ENCODE measurements around the gene DLGAP1. TPM values are rescaled to one million over a fixed set of nuclear protein-coding genes. Genes with fewer than 3 reads are reported as not detected.

DLGAP1 gene
- total RNA-seq, 2 experiments from 2014 or later = 0.31 to 0.36 TPM

- DNase-seq = peak in 6 of 14 experiments; percentile 8 to 79 (median 28)
- intact Hi-C loops (cut with DNase I, micrococcal nuclease) = loop anchor here in 1 of 2 experiments (10.0 kb wide), 1 partner anchor 524 kb away; no protein-coding TSS in a partner anchor
- H3K4me3 ChIP-seq (ENCODE audit: low read length) = no peak overlapping the region
Observed at GRCh38 chr18:3458378-3458777, 996.7 kb downstream of the DLGAP1 start.

GRCh38 chr18:3457261-3457724, 997.8 kb downstream of the DLGAP1 start:
- Mint-ChIP-seq H3K4me3 (no peak overlapping the region), H3K27ac (peak overlapping the region; percentile 92), H3K9me3 (peaks cover 7% of the 10 kb centered on the region), H3K27me3 (no peaks in the 10 kb centered on the region), H3K36me3 (ENCODE audit: low read depth) (peaks cover 72% of the 10 kb centered on the region), H3K4me1 (ENCODE audit: low read depth) (peaks cover 69% of the 10 kb centered on the region)
- intact Hi-C loops (cut with DNase I, micrococcal nuclease) = loop anchor here in 1 of 2 experiments (2.0 to 10.0 kb wide), 2 partner anchors 212 to 522 kb away; no protein-coding TSS in a partner anchor
- Histone ChIP-seq H3K9me3 (ENCODE audit: control insufficient read depth in 1 of 2, insufficient read depth in 1 of 2, low read length in 2 of 2) (peaks cover 0 to 3% of the 10 kb centered on the region in 2 experiments), H3K4me1 (ENCODE audit: insufficient read depth, low read length) (peaks cover 23% of the 10 kb centered on the region), H3K4me3 (ENCODE audit: low read length) (no peak overlapping the region), H3K27me3 (ENCODE audit: control insufficient read depth in 1 of 2, insufficient read depth in 2 of 2, low read length in 2 of 2) (no peaks in the 10 kb centered on the region), H3K36me3 (ENCODE audit: insufficient read depth, low read length) (peaks cover 19% of the 10 kb centered on the region), H3K27ac (ENCODE audit: low read depth in 1 of 2, low read length in 2 of 2) (no peak overlapping the region)
- DNase-seq (no peak), ATAC-seq (ENCODE audit: poor library complexity) (no peak)
- POLR2A ChIA-PET = interaction anchor here (1.0 to 7.1 kb wide), 6 partner anchors 9 to 146 kb away, joined by 3 to 66 read pairs (median 4); partner anchors contain the start of gene TGIF1
- no peak for TF ChIP-seq CTCF (IDR thresholded peaks at IDR 0.05)
- CTCF ChIA-PET = interaction anchor here (1.1 to 2.5 kb wide), 4 partner anchors 9 to 209 kb away, joined by 5 to 12 read pairs (median 7); no protein-coding TSS in a partner anchor

More at GRCh38 chr18:3458378-3458777, 996.7 kb downstream of the DLGAP1 start:
- Mint-ChIP-seq H3K27me3 (no peaks in the 10 kb centered on the region), H3K4me1 (ENCODE audit: low read depth) (peaks cover 58% of the 10 kb centered on the region), H3K36me3 (ENCODE audit: low read depth) (peaks cover 66% of the 10 kb centered on the region), H3K9me3 (peaks cover 7% of the 10 kb centered on the region), H3K27ac (peak overlapping the region; percentile 92), H3K4me3 (peak overlapping the region; percentile 54)
- ATAC-seq (ENCODE audit: poor library complexity) = peak; percentile 51
- TF ChIP-seq CTCF (IDR thresholded peaks at IDR 0.05) = no peak
- CTCF ChIA-PET = interaction anchor here (1.0 to 2.8 kb wide), 9 partner anchors 8 to 208 kb away, joined by 3 to 19 read pairs (median 5); no protein-coding TSS in a partner anchor
- Histone ChIP-seq H3K4me1 (ENCODE audit: insufficient read depth, low read length) (peaks cover 12% of the 10 kb centered on the region), H3K27ac (ENCODE audit: low read depth in 1 of 2, low read length in 2 of 2) (peak overlapping the region in 1 of 2 donors; percentile 67), H3K27me3 (ENCODE audit: control insufficient read depth in 1 of 2, insufficient read depth in 2 of 2, low read length in 2 of 2) (no peaks in the 10 kb centered on the region), H3K36me3 (ENCODE audit: insufficient read depth, low read length) (peaks cover 19% of the 10 kb centered on the region), H3K9me3 (ENCODE audit: control insufficient read depth in 1 of 2, insufficient read depth in 1 of 2, low read length in 2 of 2) (peaks cover 0 to 3% of the 10 kb centered on the region in 2 experiments)
- POLR2A ChIA-PET = interaction anchor here (1.1 to 7.1 kb wide), 9 partner anchors 8 to 208 kb away, joined by 3 to 66 read pairs (median 5); partner anchors contain the start of gene TGIF1

GRCh38 chr18:3456686-3457069, 998.4 kb downstream of the DLGAP1 start:
- intact Hi-C loops (cut with DNase I, micrococcal nuclease) = loop anchor here in 1 of 2 experiments (2.0 to 10.0 kb wide), 2 partner anchors 212 to 522 kb away; no protein-coding TSS in a partner anchor
- Mint-ChIP-seq H3K27ac (peak overlapping the region; percentile 92), H3K27me3 (no peaks in the 10 kb centered on the region), H3K9me3 (peaks cover 5% of the 10 kb centered on the region), H3K4me1 (ENCODE audit: low read depth) (peaks cover 70% of the 10 kb centered on the region), H3K4me3 (no peak overlapping the region), H3K36me3 (ENCODE audit: low read depth) (peaks cover 66% of the 10 kb centered on the region)
- Histone ChIP-seq H3K36me3 (ENCODE audit: insufficient read depth, low read length) (peaks cover 19% of the 10 kb centered on the region), H3K9me3 (ENCODE audit: control insufficient read depth in 1 of 2, insufficient read depth in 1 of 2, low read length in 2 of 2) (peaks cover 0 to under 1% of the 10 kb centered on the region in 2 experiments), H3K27ac (ENCODE audit: low read depth in 1 of 2, low read length in 2 of 2) (no peak overlapping the region), H3K27me3 (ENCODE audit: control insufficient read depth in 1 of 2, insufficient read depth in 2 of 2, low read length in 2 of 2) (no peaks in the 10 kb centered on the region), H3K4me3 (ENCODE audit: low read length) (no peak overlapping the region), H3K4me1 (ENCODE audit: insufficient read depth, low read length) (peaks cover 29% of the 10 kb centered on the region)
- no peak for TF ChIP-seq CTCF (IDR thresholded peaks at IDR 0.05)
- ATAC-seq (ENCODE audit: poor library complexity) = no peak
- ChIA-PET POLR2A (interaction anchor here (1.0 to 7.1 kb wide), 3 partner anchors 8 to 138 kb away, joined by 3 to 66 read pairs (median 20); partner anchors contain the start of gene TGIF1), CTCF (interaction anchor here (2.5 to 6.4 kb wide), 3 partner anchors 129 to 159 kb away, joined by 12 to 51 read pairs (median 17); no protein-coding TSS in a partner anchor)
- DNase-seq = no peak

All from CD4-positive, alpha-beta T cell (primary cell).